GM12878 (cell line): Measurements from ENCODE around the gene IRAK2.

ENCODE experiments used
- CBFB ChIP-seq: IDR thresholded peaks from 2 replicates; pipeline ENCODE4 v1.6.1; 2016; ENCODE audit warnings: antibody characterized with exemption, low read depth
- ETV6 ChIP-seq, 2 experiments: fragments of 450-650 bp in 1 of 2; IDR thresholded peaks in 1 of 2; conservative IDR thresholded peaks in 1 of 2; 2 replicates each; pipeline ENCODE4 v1.6.1; 2014; ENCODE audit warnings: antibody characterized with exemption in 1 of 2, borderline replicate concordance in 1 of 2, low read depth in 1 of 2, mild to moderate bottlenecking in 1 of 2, moderate library complexity in 1 of 2
- TF ChIP-seq, protein P1 (sequence below): IDR thresholded peaks from 2 replicates; pipeline ENCODE4 v1.6.1; 2012; ENCODE audit warnings: low read length, inconsistent platforms

- TF ChIP-seq ETV6 (conservative IDR thresholded peaks at IDR 0.05 in 1 of 2, IDR thresholded peaks at IDR 0.05 in 1 of 2; ENCODE audit: borderline replicate concordance in 1 of 2, low read depth in 1 of 2), result no peak
- TF ChIP-seq CBFB, result no peak
- TF ChIP-seq, protein P1, sequence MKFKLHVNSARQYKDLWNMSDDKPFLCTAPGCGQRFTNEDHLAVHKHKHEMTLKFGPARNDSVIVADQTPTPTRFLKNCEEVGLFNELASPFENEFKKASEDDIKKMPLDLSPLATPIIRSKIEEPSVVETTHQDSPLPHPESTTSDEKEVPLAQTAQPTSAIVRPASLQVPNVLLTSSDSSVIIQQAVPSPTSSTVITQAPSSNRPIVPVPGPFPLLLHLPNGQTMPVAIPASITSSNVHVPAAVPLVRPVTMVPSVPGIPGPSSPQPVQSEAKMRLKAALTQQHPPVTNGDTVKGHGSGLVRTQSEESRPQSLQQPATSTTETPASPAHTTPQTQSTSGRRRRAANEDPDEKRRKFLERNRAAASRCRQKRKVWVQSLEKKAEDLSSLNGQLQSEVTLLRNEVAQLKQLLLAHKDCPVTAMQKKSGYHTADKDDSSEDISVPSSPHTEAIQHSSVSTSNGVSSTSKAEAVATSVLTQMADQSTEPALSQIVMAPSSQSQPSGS, result no peak
These were observed 117.2 kb downstream of the IRAK2 start for GRCh38 chr3:10281951-10282350.
